Mesendoderm (in vitro differentiated cells): ENCODE results near the gene GLDC.

ENCODE experiments used
- DNase-seq: peaks from one replicate; pipeline ENCODE4 v3.0.0; 2013
- H2AK5ac ChIP-seq: 2 replicates; pipeline ENCODE4 v1.6.1; 2013; ENCODE audit warnings: low read length, inconsistent platforms
- H2BK120ac ChIP-seq: 2 replicates; pipeline ENCODE4 v1.6.1; 2013; ENCODE audit warnings: low read depth, mild to moderate bottlenecking, low read length, moderate library complexity, mixed read lengths
- H2BK15ac ChIP-seq: replicated peaks from 2 replicates; pipeline ENCODE4 v1.6.1; 2013; ENCODE audit warnings: low read depth, mild to moderate bottlenecking, moderate library complexity
- H2BK5ac ChIP-seq: 2 replicates; pipeline ENCODE4 v1.6.1; 2013; ENCODE audit warnings: low read length, inconsistent platforms
- H3K18ac ChIP-seq: 2 replicates; pipeline ENCODE4 v1.6.1; 2013; ENCODE audit warnings: mild to moderate bottlenecking, low read length, mixed read lengths
- H3K23ac ChIP-seq: one replicate; pipeline ENCODE4 v1.6.1; 2013; ENCODE audit warnings: low read length
- H3K27ac ChIP-seq: 2 replicates; pipeline ENCODE4 v1.5.1; 2013; ENCODE audit warnings: low read depth, mild to moderate bottlenecking, inconsistent platforms, low read length, moderate library complexity
- H3K27me3 ChIP-seq: 2 replicates; pipeline ENCODE4 v1.6.1; 2013; ENCODE audit warnings: low read length, control low read depth, mild to moderate bottlenecking, inconsistent platforms; ENCODE audit not compliant: insufficient read depth, poor library complexity
- H3K36me3 ChIP-seq: 2 replicates; pipeline ENCODE4 v1.6.1; 2013; ENCODE audit warnings: low read length, inconsistent platforms; ENCODE audit not compliant: control insufficient read depth, insufficient read depth
- H3K4ac ChIP-seq: one replicate; pipeline ENCODE4 v1.6.1; 2013; ENCODE audit warnings: low read depth, mild to moderate bottlenecking, low read length, moderate library complexity
- H3K4me1 ChIP-seq: 2 replicates; pipeline ENCODE4 v1.6.1; 2013; ENCODE audit warnings: low read depth, low read length, inconsistent platforms; ENCODE audit not compliant: control insufficient read depth
- H3K4me2 ChIP-seq: 2 replicates; pipeline ENCODE4 v1.6.1; 2013; ENCODE audit warnings: low read length
- H3K4me3 ChIP-seq: 2 replicates; pipeline ENCODE4 v1.5.1; 2013; ENCODE audit warnings: mild to moderate bottlenecking, low read length
- H3K56ac ChIP-seq: one replicate; pipeline ENCODE4 v1.6.1; 2013; ENCODE audit warnings: low read length
- H3K79me1 ChIP-seq: 2 replicates; pipeline ENCODE4 v1.6.1; 2013; ENCODE audit warnings: low read length, inconsistent platforms
- H3K79me2 ChIP-seq: 2 replicates; pipeline ENCODE4 v1.6.1; 2013; ENCODE audit warnings: mild to moderate bottlenecking, low read length; ENCODE audit not compliant: control insufficient read depth, insufficient read depth
- H3K9ac ChIP-seq: 2 replicates; pipeline ENCODE4 v1.6.1; 2013; ENCODE audit warnings: low read length, inconsistent platforms
- H4K5ac ChIP-seq: one replicate; pipeline ENCODE4 v1.6.1; 2013; ENCODE audit warnings: low read length
- H4K8ac ChIP-seq: one replicate; pipeline ENCODE4 v1.6.1; 2013; ENCODE audit warnings: low read depth, mild to moderate bottlenecking, control low read depth, low read length, moderate library complexity
- WGBS: extraction: QIAGEN DNeasy Blood & Tissue Kit; methylation state at CpG from one replicate; pipeline ENCODE4 v1.1.7; 2013; ENCODE audit warnings: low lambda C conversion rate, missing lambda C conversion rate; ENCODE audit not compliant: insufficient coverage; ENCODE audit errors: extremely low coverage; 5-methylcytosine and 5-hydroxymethylcytosine counted together

The GLDC gene

DNA sequence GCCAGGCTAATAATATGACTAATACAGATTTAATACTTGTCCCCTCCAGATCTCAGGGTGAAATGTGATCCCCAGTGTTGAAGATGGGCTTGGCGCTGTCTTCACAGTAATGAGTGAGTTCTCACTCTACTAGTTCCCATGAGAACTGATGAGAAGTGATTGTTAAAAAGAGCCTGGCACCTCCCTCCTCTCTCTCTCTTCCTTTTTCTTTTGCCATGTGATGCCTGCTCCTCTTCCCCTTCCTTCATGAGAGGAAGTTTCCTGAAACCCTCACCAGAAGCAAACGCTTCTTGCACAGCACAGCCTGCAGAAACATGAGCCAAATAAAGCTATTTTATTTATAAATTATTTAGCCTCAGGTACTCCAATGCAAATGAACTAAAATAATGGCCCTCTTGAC, 55.2 kb downstream of the GLDC start:
- Histone ChIP-seq H3K56ac (no peak overlapping the region), H3K9ac (no peak overlapping the region), H3K27me3 (no peaks in the 10 kb centered on the region), H3K36me3 (no peaks in the 10 kb centered on the region), H3K79me2 (no peaks in the 10 kb centered on the region), H3K18ac (no peak overlapping the region), H2BK5ac (no peak overlapping the region), H3K4me1 (peaks cover 5% of the 10 kb centered on the region), H2BK120ac (no peak overlapping the region), H4K5ac (no peak overlapping the region), H3K4me3 (no peak overlapping the region), H3K4me2 (no peak overlapping the region), H3K79me1 (no peaks in the 10 kb centered on the region), H3K27ac (no peak overlapping the region), H2AK5ac (no peak overlapping the region), H4K8ac (no peak overlapping the region), H3K23ac (no peak overlapping the region), H3K4ac (no peak overlapping the region), H2BK15ac (no peak overlapping the region)
- peak; percentile 3 for DNase-seq
- no CpG with 5 or more reads among the region's 2 CpGs for WGBS

DNA sequence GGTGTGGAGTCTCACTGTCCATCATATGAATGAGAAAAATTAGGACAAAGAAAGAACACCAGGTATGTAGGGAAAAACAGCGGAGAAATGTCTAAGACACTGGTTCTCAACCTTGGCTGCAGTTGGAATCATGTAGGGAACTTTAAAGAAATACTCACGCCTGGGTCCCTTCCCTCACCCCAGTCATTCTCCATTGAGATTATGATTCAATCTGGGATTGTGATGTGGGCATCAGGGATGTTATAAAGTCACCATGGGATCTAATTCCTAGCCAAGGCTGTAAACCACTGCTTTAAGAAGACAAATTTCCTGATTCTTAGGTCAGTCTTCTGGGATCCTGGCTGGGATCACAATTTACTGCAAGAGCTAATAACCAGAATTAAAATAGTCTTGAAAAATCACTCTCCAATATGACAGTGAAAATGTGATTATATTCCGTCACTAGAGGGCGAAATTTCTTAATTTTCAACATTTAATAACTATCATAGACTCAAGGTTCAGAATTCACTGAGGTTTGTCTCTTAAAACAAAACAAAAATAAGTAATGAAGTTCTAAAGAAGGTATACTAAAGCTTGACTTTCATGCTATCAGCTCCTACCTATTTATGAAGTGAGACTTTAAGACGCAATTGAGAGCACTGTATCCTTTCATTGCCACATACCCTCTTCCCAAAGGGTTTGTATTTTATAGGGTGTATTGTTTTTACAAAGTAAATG, 60.5 kb downstream of the GLDC start:
- Histone ChIP-seq H3K79me2 (no peaks in the 10 kb centered on the region), H3K56ac (no peak overlapping the region), H2AK5ac (no peak overlapping the region), H3K27me3 (no peaks in the 10 kb centered on the region), H3K4me2 (no peak overlapping the region), H3K23ac (no peak overlapping the region), H3K79me1 (no peaks in the 10 kb centered on the region), H3K4me1 (no peaks in the 10 kb centered on the region), H3K9ac (no peak overlapping the region), H2BK15ac (no peak overlapping the region), H4K5ac (no peak overlapping the region), H3K4me3 (no peak overlapping the region), H3K18ac (no peak overlapping the region), H4K8ac (no peak overlapping the region), H2BK120ac (no peak overlapping the region), H3K27ac (no peak overlapping the region), H3K36me3 (no peaks in the 10 kb centered on the region), H3K4ac (no peak overlapping the region), H2BK5ac (no peak overlapping the region)
- DNase-seq, result peak; percentile 12
- WGBS, result no CpG with 5 or more reads among the region's 5 CpGs

DNA sequence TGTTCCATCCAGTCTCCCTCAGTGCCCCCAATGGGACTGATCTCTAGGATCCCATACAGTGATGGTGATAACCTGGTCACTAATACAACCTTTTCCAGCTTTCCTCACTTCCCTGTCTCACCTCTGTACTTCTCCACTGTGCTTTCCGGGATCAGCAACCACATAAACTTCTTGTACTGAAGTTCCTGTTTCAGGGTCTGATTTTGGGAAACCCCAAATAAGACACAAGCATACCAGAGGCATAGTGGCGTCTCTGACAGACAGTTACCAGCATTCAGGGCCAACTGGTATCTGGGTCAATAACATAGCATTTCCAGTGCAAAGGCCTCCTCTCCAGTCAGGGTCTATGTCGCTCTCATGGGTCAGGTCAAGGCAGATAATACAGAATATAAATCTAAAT, 64.3 kb downstream of the GLDC start:
- H3K23ac ChIP-seq, result no peak overlapping the region
- H3K27ac ChIP-seq, result no peak overlapping the region
- H2AK5ac ChIP-seq, result no peak overlapping the region
- no peak overlapping the region for H3K4me3 ChIP-seq
- no peaks in the 10 kb centered on the region for H3K79me2 ChIP-seq
- no peak overlapping the region for H3K18ac ChIP-seq
- no peaks in the 10 kb centered on the region for H3K27me3 ChIP-seq
- H4K5ac ChIP-seq, result no peak overlapping the region
- no CpG with 5 or more reads among the region's 3 CpGs for WGBS
- H2BK120ac ChIP-seq, result no peak overlapping the region
- H2BK5ac ChIP-seq, result no peak overlapping the region
- H3K56ac ChIP-seq, result no peak overlapping the region
- no peak overlapping the region for H2BK15ac ChIP-seq
- no peak overlapping the region for H3K4me2 ChIP-seq
- H3K4ac ChIP-seq, result no peak overlapping the region
- H3K36me3 ChIP-seq, result no peaks in the 10 kb centered on the region
- no peak overlapping the region for H4K8ac ChIP-seq
- H3K9ac ChIP-seq, result no peak overlapping the region
- no peaks in the 10 kb centered on the region for H3K79me1 ChIP-seq
- no peaks in the 10 kb centered on the region for H3K4me1 ChIP-seq
- no peak for DNase-seq

DNA sequence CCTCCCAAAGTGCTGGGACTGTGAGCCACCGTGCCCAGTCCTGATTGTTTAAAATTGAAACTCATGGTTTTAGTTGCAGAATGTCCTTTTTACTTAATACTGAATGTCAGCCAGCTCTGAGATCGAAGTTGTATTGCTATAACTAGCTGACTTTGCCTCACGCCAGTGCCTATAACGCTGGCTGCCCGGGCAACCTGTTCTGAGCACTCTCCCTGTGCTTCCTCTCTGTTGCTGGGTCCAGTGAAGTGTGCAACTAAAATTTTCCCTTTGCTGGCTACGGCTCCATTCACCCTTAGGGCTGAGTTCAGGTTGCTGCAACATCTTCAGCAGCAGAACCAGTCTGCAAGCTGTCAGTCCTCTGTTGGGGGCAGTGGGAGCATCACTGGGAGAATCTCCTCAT, 65.9 kb downstream of the GLDC start:
- no peak overlapping the region for H3K56ac ChIP-seq
- H3K79me1 ChIP-seq, result no peaks in the 10 kb centered on the region
- no peak overlapping the region for H3K4ac ChIP-seq
- no peak for DNase-seq
- H3K79me2 ChIP-seq, result no peaks in the 10 kb centered on the region
- H3K4me3 ChIP-seq, result no peak overlapping the region
- no peak overlapping the region for H3K9ac ChIP-seq
- H4K5ac ChIP-seq, result no peak overlapping the region
- no peaks in the 10 kb centered on the region for H3K36me3 ChIP-seq
- no peak overlapping the region for H3K23ac ChIP-seq
- no peak overlapping the region for H3K4me2 ChIP-seq
- H2BK5ac ChIP-seq, result no peak overlapping the region
- no peak overlapping the region for H3K27ac ChIP-seq
- H3K4me1 ChIP-seq, result no peaks in the 10 kb centered on the region
- H3K18ac ChIP-seq, result no peak overlapping the region
- H4K8ac ChIP-seq, result no peak overlapping the region
- no CpG with 5 or more reads among the region's 6 CpGs for WGBS
- H2AK5ac ChIP-seq, result no peak overlapping the region
- no peak overlapping the region for H2BK120ac ChIP-seq
- H2BK15ac ChIP-seq, result no peak overlapping the region
- H3K27me3 ChIP-seq, result no peaks in the 10 kb centered on the region

DNA sequence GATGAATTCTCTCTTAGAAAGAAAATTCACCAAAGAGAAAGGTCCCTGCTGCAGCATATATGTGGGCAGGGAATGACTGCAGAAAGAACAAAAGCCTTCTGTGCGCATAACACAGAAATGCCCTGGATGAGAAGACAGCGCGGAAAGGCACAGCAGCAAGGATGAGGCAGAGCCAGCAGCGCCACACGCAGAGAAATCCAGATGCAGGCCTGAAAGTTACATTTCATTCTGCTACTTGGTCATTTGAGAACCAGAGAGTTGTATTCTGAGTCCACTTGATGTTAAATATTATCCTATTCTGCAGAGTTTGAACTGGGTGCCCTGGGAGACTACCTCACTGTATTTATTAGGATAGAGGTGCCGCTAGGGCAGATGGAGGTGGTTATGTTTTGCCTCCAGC, 68.5 kb downstream of the GLDC start:
- no CpG with 5 or more reads among the region's 6 CpGs for WGBS
- Histone ChIP-seq H3K18ac (no peak overlapping the region), H2BK120ac (no peak overlapping the region), H3K4ac (no peak overlapping the region), H2BK5ac (no peak overlapping the region), H3K23ac (no peak overlapping the region), H3K4me3 (no peak overlapping the region), H4K5ac (no peak overlapping the region), H3K56ac (no peak overlapping the region), H3K27me3 (no peaks in the 10 kb centered on the region), H3K79me2 (no peaks in the 10 kb centered on the region), H4K8ac (no peak overlapping the region), H3K36me3 (no peaks in the 10 kb centered on the region), H3K27ac (no peak overlapping the region), H3K4me2 (no peak overlapping the region), H3K79me1 (no peaks in the 10 kb centered on the region), H2AK5ac (no peak overlapping the region), H2BK15ac (no peak overlapping the region), H3K9ac (no peak overlapping the region), H3K4me1 (no peaks in the 10 kb centered on the region)
- no peak for DNase-seq
